Caco-2 (cell line): ENCODE results near the gene MBD3. TPM values are rescaled to one million over a fixed set of nuclear protein-coding genes. Genes with fewer than 3 reads are reported as not detected.
"Not testable (repeated sequence)": the region's sequence is repeated elsewhere in the genome, so short reads cannot be mapped to it uniquely, and the experiment has no call there.

Source experiments
- BruUV-seq: library from RNA; stranded (reverse); fragments of 400-500 nt; replicated peaks from 2 replicates; lab custom pipeline; 2021; lab: Mats Ljungman, UMichigan
- CTCF ChIA-PET: fragments of 300-600 bp; sonication (Branson Sonifier 250); formaldehyde crosslinking; loops from one replicate; lab custom pipeline; 2022; ENCODE audit warnings: antibody characterized with exemption; lab: Charles Lee
- POLR2A ChIA-PET: fragments of 300-600 bp; sonication (Branson Sonifier 250); formaldehyde crosslinking; loops from one replicate; lab custom pipeline; 2022; ENCODE audit warnings: antibody characterized with exemption; lab: Charles Lee
- DNase-seq, 2 experiments: peaks; one replicate each; pipeline versions ENCODE4 v3.0.0 to v3.0.0-alpha.2; 2020 to 2022
- H3K27me3 ChIP-seq: replicated peaks from 2 replicates; pipeline ENCODE4 v1.6.0; 2011; ENCODE audit warnings: low read length; ENCODE audit not compliant: control insufficient read depth, insufficient read depth
- H3K36me3 ChIP-seq: 2 replicates; pipeline ENCODE4 v1.5.1; 2011; ENCODE audit warnings: low read length; ENCODE audit not compliant: control insufficient read depth, insufficient read depth
- H3K4me1 ChIP-seq: fragments of 250-450 bp; sonication (Bioruptor Pico); 2 replicates; pipeline ENCODE4 v1.5.1; 2020; ENCODE audit warnings: mild to moderate bottlenecking
- H3K4me3 ChIP-seq: 2 replicates; pipeline ENCODE4 v1.5.1; 2011; ENCODE audit warnings: low read depth, mild to moderate bottlenecking, control low read depth, low read length
- H3K9me3 ChIP-seq: fragments of 250-450 bp; sonication (Bioruptor Pico); 2 replicates; pipeline ENCODE4 v1.5.1; 2020; ENCODE audit warnings: mild to moderate bottlenecking, moderate library complexity
- H3K27ac Mint-ChIP-seq: one replicate; pipeline ENCODE4 v1.8.0; 2022; ENCODE audit warnings: mixed read lengths; ENCODE audit not compliant: unreplicated experiment
- H3K27me3 Mint-ChIP-seq: one replicate; pipeline ENCODE4 v1.8.0; 2022; ENCODE audit warnings: mixed read lengths; ENCODE audit not compliant: insufficient read depth, unreplicated experiment
- H3K36me3 Mint-ChIP-seq: one replicate; pipeline ENCODE4 v1.8.0; 2022; ENCODE audit warnings: mild to moderate bottlenecking, mixed read lengths; ENCODE audit not compliant: insufficient read depth, unreplicated experiment
- H3K4me1 Mint-ChIP-seq: one replicate; pipeline ENCODE4 v1.8.0; 2022; ENCODE audit warnings: low read depth, mixed read lengths; ENCODE audit not compliant: unreplicated experiment
- H3K4me3 Mint-ChIP-seq: one replicate; pipeline ENCODE4 v1.8.0; 2022; ENCODE audit warnings: mild to moderate bottlenecking, moderate library complexity, mixed read lengths; ENCODE audit not compliant: unreplicated experiment
- H3K9me3 Mint-ChIP-seq: one replicate; pipeline ENCODE4 v1.8.0; 2022; ENCODE audit warnings: mixed read lengths; ENCODE audit not compliant: unreplicated experiment
- intact Hi-C: fragments of 100-400 bp; cut with micrococcal nuclease; formaldehyde crosslinking; loops from one replicate; pipeline ENCODE4 v1.10.0; 2022; ENCODE audit not compliant: unreplicated experiment
- total RNA-seq: library from RNA; stranded (reverse); gene quantifications from 2 replicates; pipeline ENCODE4 v1.2.3, GENCODE V29; 2022
- TF ChIP-seq, protein P1 (sequence below), 2 experiments: fragments of 200-600 bp in 1 of 2; IDR thresholded peaks; 1 replicate in 1 of 2; 2 replicates in 1 of 2; pipeline versions ENCODE4 v1.5.1 to v1.8.0; 2011 to 2022; ENCODE audit warnings: antibody characterized with exemption in 1 of 2, control low read depth in 1 of 2, inconsistent platforms in 1 of 2, low read depth in 1 of 2, low read length in 1 of 2, mild to moderate bottlenecking in 1 of 2, moderate library complexity in 1 of 2; ENCODE audit not compliant: insufficient read depth in 1 of 2, severe bottlenecking in 1 of 2, unreplicated experiment in 1 of 2

The MBD3 gene
- total RNA-seq, 1 experiment from 2014 or later = 89.3 TPM

DNA sequence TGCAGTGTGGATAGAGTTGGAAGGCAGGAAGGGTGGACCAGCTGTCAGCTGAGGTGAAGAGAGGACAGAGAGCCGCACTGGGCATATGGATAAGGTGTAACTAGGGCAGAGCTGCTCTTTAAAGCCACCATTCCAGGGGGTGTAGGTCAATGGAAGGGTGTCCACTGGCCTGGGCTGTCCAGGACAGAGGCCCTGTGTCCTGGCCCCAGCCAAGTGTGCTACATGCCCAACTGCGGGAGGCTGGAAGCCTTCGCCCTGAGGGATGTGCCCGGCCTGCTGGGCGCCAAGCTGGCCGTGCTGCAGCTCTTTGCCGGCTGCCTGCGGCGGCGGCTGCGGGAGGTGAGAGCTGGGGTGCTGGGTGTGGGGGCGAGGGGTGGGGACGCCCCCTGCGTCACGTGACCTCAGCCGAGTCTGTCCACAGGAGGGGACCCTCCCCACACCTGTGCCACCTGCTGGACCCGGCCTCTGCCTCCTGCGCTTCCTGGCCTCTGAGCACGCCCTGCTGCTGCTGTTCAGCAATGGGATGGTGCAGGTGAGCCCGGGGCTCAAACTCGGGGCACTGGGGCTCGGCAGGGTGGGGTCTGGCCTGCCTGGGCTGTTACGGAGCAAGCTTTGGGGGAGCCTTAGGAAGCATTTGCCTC, 59.0 kb downstream of the MBD3 start:
- DNase-seq = no peak
- H3K9me3 Mint-ChIP-seq = no peaks in the 10 kb centered on the region
- TF ChIP-seq, protein P1, sequence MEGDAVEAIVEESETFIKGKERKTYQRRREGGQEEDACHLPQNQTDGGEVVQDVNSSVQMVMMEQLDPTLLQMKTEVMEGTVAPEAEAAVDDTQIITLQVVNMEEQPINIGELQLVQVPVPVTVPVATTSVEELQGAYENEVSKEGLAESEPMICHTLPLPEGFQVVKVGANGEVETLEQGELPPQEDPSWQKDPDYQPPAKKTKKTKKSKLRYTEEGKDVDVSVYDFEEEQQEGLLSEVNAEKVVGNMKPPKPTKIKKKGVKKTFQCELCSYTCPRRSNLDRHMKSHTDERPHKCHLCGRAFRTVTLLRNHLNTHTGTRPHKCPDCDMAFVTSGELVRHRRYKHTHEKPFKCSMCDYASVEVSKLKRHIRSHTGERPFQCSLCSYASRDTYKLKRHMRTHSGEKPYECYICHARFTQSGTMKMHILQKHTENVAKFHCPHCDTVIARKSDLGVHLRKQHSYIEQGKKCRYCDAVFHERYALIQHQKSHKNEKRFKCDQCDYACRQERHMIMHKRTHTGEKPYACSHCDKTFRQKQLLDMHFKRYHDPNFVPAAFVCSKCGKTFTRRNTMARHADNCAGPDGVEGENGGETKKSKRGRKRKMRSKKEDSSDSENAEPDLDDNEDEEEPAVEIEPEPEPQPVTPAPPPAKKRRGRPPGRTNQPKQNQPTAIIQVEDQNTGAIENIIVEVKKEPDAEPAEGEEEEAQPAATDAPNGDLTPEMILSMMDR (IDR thresholded peaks at IDR 0.05; ENCODE audit: insufficient read depth in 1 of 2, low read depth in 1 of 2, low read length in 1 of 2, severe bottlenecking in 1 of 2, unreplicated experiment in 1 of 2) = no peak
- Histone ChIP-seq H3K36me3 (no peaks in the 10 kb centered on the region), H3K27me3 (no peaks in the 10 kb centered on the region), H3K4me1 (no peaks in the 10 kb centered on the region), H3K4me3 (no peak overlapping the region), H3K9me3 (no peaks in the 10 kb centered on the region)
- no peaks in the 10 kb centered on the region for H3K27me3 Mint-ChIP-seq
- H3K27ac Mint-ChIP-seq = no peak overlapping the region
- H3K4me1 Mint-ChIP-seq = no peaks in the 10 kb centered on the region
- no peak overlapping the region for H3K4me3 Mint-ChIP-seq
- CTCF ChIA-PET = no interaction called here
- BruUV-seq = no TSS peak
- H3K36me3 Mint-ChIP-seq = peaks cover 5% of the 10 kb centered on the region
- POLR2A ChIA-PET = interaction anchor here (0.6 kb wide), 1 partner anchor 199 kb away, joined by 7 read pairs; no protein-coding TSS in a partner anchor
- intact Hi-C loops = no loop called here

DNA sequence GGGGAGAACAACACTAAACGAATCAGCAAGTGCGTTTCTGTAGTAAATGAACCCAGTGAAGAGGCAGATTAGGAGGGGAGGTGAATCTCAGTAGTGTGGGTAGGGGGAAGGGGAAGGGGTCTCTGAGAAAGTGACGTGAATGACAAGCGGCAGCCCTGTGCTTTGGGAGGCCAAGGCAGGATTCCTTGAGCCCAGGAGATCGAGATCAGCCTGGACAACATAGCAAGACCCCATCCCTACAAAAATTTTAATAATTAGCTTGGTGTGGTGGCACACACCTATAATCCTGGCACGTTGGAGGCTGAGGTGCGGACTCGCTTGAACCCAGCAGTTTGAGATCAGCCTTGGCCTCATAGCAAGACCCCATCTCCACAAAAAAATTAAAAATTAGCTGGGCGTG, 60.7 kb downstream of the MBD3 start:
- H3K4me3 Mint-ChIP-seq = no peak overlapping the region
- ChIA-PET POLR2A (no interaction called here), CTCF (interaction anchor here (0.7 kb wide), 1 partner anchor 140 kb away, joined by 5 read pairs; no protein-coding TSS in a partner anchor)
- Histone ChIP-seq H3K4me1 (no peaks in the 10 kb centered on the region), H3K4me3 (no peak overlapping the region), H3K9me3 (no peaks in the 10 kb centered on the region), H3K36me3 (no peaks in the 10 kb centered on the region), H3K27me3 (no peaks in the 10 kb centered on the region)
- peaks cover 5% of the 10 kb centered on the region for H3K36me3 Mint-ChIP-seq
- TF ChIP-seq, protein P1 (IDR thresholded peaks at IDR 0.05; ENCODE audit: insufficient read depth in 1 of 2, low read depth in 1 of 2, low read length in 1 of 2, severe bottlenecking in 1 of 2, unreplicated experiment in 1 of 2) = no peak
- H3K27me3 Mint-ChIP-seq = no peaks in the 10 kb centered on the region
- no peak for DNase-seq
- no peaks in the 10 kb centered on the region for H3K9me3 Mint-ChIP-seq
- intact Hi-C loops = no loop called here
- no peaks in the 10 kb centered on the region for H3K4me1 Mint-ChIP-seq
- BruUV-seq = no TSS peak
- H3K27ac Mint-ChIP-seq = no peak overlapping the region

DNA sequence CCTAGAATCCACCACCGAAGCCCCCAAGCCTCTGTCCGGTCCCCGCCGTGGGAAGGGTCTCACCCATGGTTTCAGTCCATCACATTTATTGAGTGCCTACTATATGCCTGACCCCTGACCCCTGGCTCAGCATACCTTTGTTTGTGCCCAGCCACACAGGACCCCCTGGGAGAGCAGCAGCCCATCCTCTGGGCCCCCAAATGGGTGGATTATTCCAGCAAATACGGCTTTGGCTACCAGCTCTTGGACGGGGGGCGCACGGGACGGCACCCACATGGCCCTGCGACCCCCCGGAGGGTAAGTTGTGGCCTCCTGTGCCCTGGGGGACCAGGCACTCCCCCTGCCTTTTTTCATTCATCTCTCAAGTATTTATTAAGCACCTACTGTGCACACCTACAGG, 61.1 kb downstream of the MBD3 start:
- no peak for DNase-seq
- Mint-ChIP-seq H3K4me1 (no peaks in the 10 kb centered on the region), H3K4me3 (no peak overlapping the region), H3K9me3 (no peaks in the 10 kb centered on the region), H3K27me3 (no peaks in the 10 kb centered on the region), H3K36me3 (peaks cover 5% of the 10 kb centered on the region), H3K27ac (no peak overlapping the region)
- Histone ChIP-seq H3K9me3 (no peaks in the 10 kb centered on the region), H3K4me3 (no peak overlapping the region), H3K27me3 (no peaks in the 10 kb centered on the region), H3K36me3 (no peaks in the 10 kb centered on the region), H3K4me1 (no peaks in the 10 kb centered on the region)
- no TSS peak for BruUV-seq
- ChIA-PET POLR2A (no interaction called here), CTCF (no interaction called here)
- TF ChIP-seq, protein P1 (IDR thresholded peaks at IDR 0.05; ENCODE audit: insufficient read depth in 1 of 2, low read depth in 1 of 2, low read length in 1 of 2, severe bottlenecking in 1 of 2, unreplicated experiment in 1 of 2) = no peak
- intact Hi-C loops = no loop called here

DNA sequence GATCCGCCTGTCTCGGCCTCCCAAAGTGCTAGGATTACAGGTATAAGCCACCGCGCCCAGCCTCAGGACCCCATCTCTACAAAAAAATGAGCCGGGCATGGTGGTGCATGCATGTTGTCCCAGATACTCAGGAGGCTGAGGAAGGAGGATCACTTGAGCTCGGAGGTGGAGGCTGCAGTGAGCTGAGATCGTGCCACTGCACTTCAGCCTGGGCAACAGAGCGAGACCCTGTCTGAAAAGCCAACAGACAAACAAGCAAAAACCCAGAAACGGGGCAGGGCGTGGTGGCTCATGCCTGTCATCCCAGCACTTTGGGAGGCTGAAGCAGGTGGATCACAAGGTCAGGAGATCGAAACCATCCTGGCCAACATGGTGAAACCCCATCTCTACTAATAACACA, 61.8 kb downstream of the MBD3 start:
- intact Hi-C loops, H3K4me1 ChIP-seq, H3K9me3 Mint-ChIP-seq, H3K9me3 ChIP-seq, H3K4me3 Mint-ChIP-seq, H3K36me3 Mint-ChIP-seq, H3K4me3 ChIP-seq, POLR2A ChIA-PET, H3K27me3 ChIP-seq, DNase-seq, H3K36me3 ChIP-seq, CTCF ChIA-PET, H3K27ac Mint-ChIP-seq, BruUV-seq, H3K4me1 Mint-ChIP-seq, H3K27me3 Mint-ChIP-seq: not testable (repeated sequence)
